RWPE1 (cell line): ENCODE data around the gene TLCD3A.

Experiments
- CTCF ChIA-PET: fragments of 350-600 bp; sonication (Branson Sonifier 250); formaldehyde crosslinking; extraction: SDS; loops from one replicate; lab custom pipeline; 2021; lab: Yijun Ruan, JAX
- POLR2A ChIA-PET: fragments of 400-600 bp; formaldehyde crosslinking; extraction: SDS; loops from one replicate; lab custom pipeline; 2020; ENCODE audit warnings: antibody characterized with exemption; ENCODE audit not compliant: low non-redundant PET; lab: Yijun Ruan, JAX
- DNase-seq: peaks from one replicate; pipeline ENCODE4 v3.0.0; 2012; ENCODE audit warnings: low spot score
- H3K27ac ChIP-seq: fragments of 450-650 bp; 2 replicates; pipeline ENCODE4 v1.5.1; 2017
- CTCF ChIP-seq: fragments of 450-650 bp; conservative IDR thresholded peaks from 2 replicates; pipeline ENCODE4 v1.5.1; 2017; ENCODE audit warnings: low read depth, mild to moderate bottlenecking

The TLCD3A gene

GRCh38 chr17:791829-792228, 59.4 kb downstream of the TLCD3A start:
- ChIA-PET POLR2A (no interaction called here), CTCF (interaction anchor here (1.5 kb wide), 1 partner anchor 189 kb away, joined by 7 read pairs; no protein-coding TSS in a partner anchor)
- TF ChIP-seq CTCF = no peak
- H3K27ac ChIP-seq = peak overlapping the region; percentile 98
- no peak for DNase-seq

- no peak for TF ChIP-seq CTCF
- ChIA-PET POLR2A (no interaction called here), CTCF (interaction anchor here (1.5 kb wide), 1 partner anchor 189 kb away, joined by 7 read pairs; no protein-coding TSS in a partner anchor)
- DNase-seq = no peak
- peak overlapping the region; percentile 98 for H3K27ac ChIP-seq
Observed at GRCh38 chr17:792277-792676, 59.9 kb downstream of the TLCD3A start.
